ENCODE data around the gene NFU1. TPM values are rescaled to one million over a fixed set of nuclear protein-coding genes. Genes with fewer than 3 reads are reported as not detected.
A peak's percentile ranks its signal among the peaks of the same experiment; 100 is the strongest.
"Not testable (repeated sequence)": the region's sequence is repeated elsewhere in the genome, so short reads cannot be mapped to it uniquely, and the experiment has no call there.

The NFU1 gene
- total RNA-seq, 2 experiments from 2014 or later, result 35.7 to 39.3 TPM

DNA sequence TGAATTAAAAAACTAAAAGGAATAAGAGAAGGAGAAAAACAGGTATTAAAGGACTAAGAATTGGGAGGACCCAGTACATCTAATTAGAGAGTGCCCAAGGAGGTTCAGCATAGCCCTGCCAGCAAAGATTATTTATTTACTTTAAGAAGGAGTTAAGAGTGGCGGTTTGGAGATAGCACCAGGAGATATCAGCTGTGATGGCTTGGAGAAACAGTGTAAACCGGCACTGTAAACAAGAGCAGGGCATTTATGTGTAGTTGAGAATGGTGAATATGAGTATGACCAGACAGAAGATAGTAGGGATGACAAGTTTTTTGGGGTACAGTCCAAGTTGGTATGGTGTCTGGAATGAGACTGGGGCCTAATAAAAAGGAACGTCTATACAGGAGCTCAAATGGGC lies 6.4 kb upstream of the NFU1 start:
- H3K27ac Mint-ChIP-seq; intact Hi-C loops (cut with micrococcal nuclease); DNase-seq; H3K27me3 Mint-ChIP-seq (ENCODE audit: low read depth); H3K9me3 Mint-ChIP-seq; H3K4me3 Mint-ChIP-seq; H3K36me3 Mint-ChIP-seq (ENCODE audit: low read depth); H3K4me1 Mint-ChIP-seq (ENCODE audit: low read depth): not testable (repeated sequence)
- CTCF ChIA-PET, result interaction anchor here (1.4 kb wide), 1 partner anchor 13 kb away, joined by 3 read pairs; no protein-coding TSS in a partner anchor

- not testable (repeated sequence) for H3K9me3 Mint-ChIP-seq; H3K27me3 Mint-ChIP-seq (ENCODE audit: low read depth); H3K36me3 Mint-ChIP-seq (ENCODE audit: low read depth); H3K4me3 Mint-ChIP-seq; DNase-seq; H3K27ac Mint-ChIP-seq
- peaks cover 26% of the 10 kb centered on the region for H3K4me1 Mint-ChIP-seq (ENCODE audit: low read depth)
- CTCF ChIA-PET, result interaction anchor here (1.0 kb wide), 1 partner anchor 13 kb away, joined by 5 read pairs; no protein-coding TSS in a partner anchor
- intact Hi-C loops (cut with micrococcal nuclease), result loop anchor here (5.0 kb wide), 1 partner anchor 258 kb away; no protein-coding TSS in a partner anchor
These were observed 2.3 kb upstream of the NFU1 start for GRCh38 chr2:69439499-69439898.

- intact Hi-C loops (cut with micrococcal nuclease), result loop anchor here (5.0 kb wide), 1 partner anchor 259 kb away; no protein-coding TSS in a partner anchor
These were observed 1.3 kb upstream of the NFU1 start for GRCh38 chr2:69438580-69438979.

GRCh38 chr2:69437751-69438154 lies 518 bp upstream of the NFU1 start:
- no peaks in the 10 kb centered on the region for H3K36me3 Mint-ChIP-seq (ENCODE audit: low read depth)
- peaks cover 10% of the 10 kb centered on the region for H3K9me3 Mint-ChIP-seq
- H3K27me3 Mint-ChIP-seq (ENCODE audit: low read depth), result no peaks in the 10 kb centered on the region
- H3K4me3 Mint-ChIP-seq, result peak overlapping the region; percentile 95
- peak overlapping the region; percentile 94 for H3K27ac Mint-ChIP-seq
- intact Hi-C loops (cut with micrococcal nuclease), result loop anchor here (1.0 to 5.0 kb wide), 8 partner anchors 16 to 391 kb away; partner anchors contain the start of genes GFPT1 and GMCL1
- CTCF ChIA-PET, result interaction anchor here (0.8 to 1.8 kb wide), 16 partner anchors 28 to 287 kb away, joined by 3 to 13 read pairs (median 3); no protein-coding TSS in a partner anchor
- DNase-seq, result no peak
- peaks cover 29% of the 10 kb centered on the region for H3K4me1 Mint-ChIP-seq (ENCODE audit: low read depth)

More at GRCh38 chr2:69438580-69438979, 1.3 kb upstream of the NFU1 start:
- peak overlapping the region; percentile 94 for H3K27ac Mint-ChIP-seq
- H3K36me3 Mint-ChIP-seq (ENCODE audit: low read depth), result no peaks in the 10 kb centered on the region
- CTCF ChIA-PET, result interaction anchor here (0.6 kb wide), 1 partner anchor 86 kb away, joined by 3 read pairs; no protein-coding TSS in a partner anchor
- H3K9me3 Mint-ChIP-seq, result peaks cover 10% of the 10 kb centered on the region
- H3K4me3 Mint-ChIP-seq, result no peak overlapping the region
- H3K4me1 Mint-ChIP-seq (ENCODE audit: low read depth), result peaks cover 28% of the 10 kb centered on the region
- no peaks in the 10 kb centered on the region for H3K27me3 Mint-ChIP-seq (ENCODE audit: low read depth)
- no peak for DNase-seq

DNA sequence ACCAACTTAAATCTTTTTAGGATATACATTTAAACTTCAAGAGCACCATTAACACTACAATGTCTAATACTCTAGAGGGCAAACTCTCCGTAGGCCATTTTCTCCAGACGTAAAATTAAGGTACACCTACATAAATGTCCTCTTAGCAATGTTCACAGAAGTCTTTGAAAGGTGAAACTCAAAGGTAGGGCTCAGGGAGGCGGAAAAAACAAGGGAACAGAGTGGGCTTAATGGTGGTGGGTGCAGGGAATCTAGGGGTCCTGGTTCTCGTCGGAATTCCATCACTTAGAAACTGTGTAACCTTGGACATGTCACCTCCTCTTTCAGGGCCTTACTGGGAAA lies 668 bp downstream of the NFU1 start:
- Mint-ChIP-seq H3K36me3 (ENCODE audit: low read depth) (no peaks in the 10 kb centered on the region), H3K27ac (peak overlapping the region; percentile 94), H3K4me3 (peak overlapping the region; percentile 95), H3K4me1 (ENCODE audit: low read depth) (peaks cover 31% of the 10 kb centered on the region), H3K27me3 (ENCODE audit: low read depth) (no peaks in the 10 kb centered on the region), H3K9me3 (peaks cover 10% of the 10 kb centered on the region)
- no peak for DNase-seq
- CTCF ChIA-PET, result interaction anchor here (0.7 to 1.8 kb wide), 13 partner anchors 29 to 278 kb away, joined by 3 to 13 read pairs (median 3); no protein-coding TSS in a partner anchor
- intact Hi-C loops (cut with micrococcal nuclease), result loop anchor here (2.0 to 5.0 kb wide), 5 partner anchors 64 to 392 kb away; partner anchors contain the start of gene GMCL1

- intact Hi-C loops (cut with micrococcal nuclease), result loop anchor here (5.0 kb wide), 1 partner anchor 263 kb away; no protein-coding TSS in a partner anchor
- Mint-ChIP-seq H3K27ac (no peak overlapping the region), H3K4me1 (ENCODE audit: low read depth) (peaks cover 31% of the 10 kb centered on the region), H3K9me3 (peaks cover 9% of the 10 kb centered on the region), H3K27me3 (ENCODE audit: low read depth) (no peaks in the 10 kb centered on the region), H3K4me3 (no peak overlapping the region), H3K36me3 (ENCODE audit: low read depth) (peaks cover 2% of the 10 kb centered on the region)
- DNase-seq, result no peak
- CTCF ChIA-PET, result no interaction called here
These were observed 2.5 kb downstream of the NFU1 start for GRCh38 chr2:69434753-69435152.

DNA sequence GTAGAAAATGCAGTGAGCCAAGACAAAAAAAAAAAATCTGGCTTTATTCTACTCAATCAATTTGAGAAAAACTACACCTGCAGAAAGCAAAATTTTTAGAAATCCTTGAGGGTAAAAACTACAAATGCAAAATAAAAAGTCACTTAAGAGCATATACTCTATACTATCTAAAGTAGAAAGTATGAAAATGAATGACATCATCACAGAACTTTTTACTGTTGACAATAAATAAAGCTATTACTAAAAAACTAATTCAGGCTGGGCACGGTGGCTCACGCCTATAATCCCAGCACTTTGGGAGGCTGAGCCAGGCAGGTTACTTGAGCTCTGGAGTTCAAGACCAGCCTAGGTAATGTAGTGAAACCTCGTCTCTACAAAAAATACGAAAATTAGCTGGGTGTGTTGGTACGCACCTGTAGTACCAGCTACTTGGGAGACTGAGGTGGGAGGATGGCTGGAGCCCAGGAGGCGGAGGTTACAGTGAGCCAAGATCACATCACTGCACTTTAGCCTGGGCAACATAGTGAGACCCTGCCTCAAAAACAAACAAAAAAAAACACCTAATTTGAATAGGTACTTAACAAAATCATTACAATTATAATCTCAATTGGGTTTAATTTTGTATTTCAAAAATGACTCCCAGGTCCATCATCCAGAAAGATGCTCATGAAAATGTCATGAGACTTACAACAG lies 7.6 kb downstream of the NFU1 start:
- DNase-seq, result no peak
- Mint-ChIP-seq H3K27me3 (ENCODE audit: low read depth) (no peaks in the 10 kb centered on the region), H3K36me3 (ENCODE audit: low read depth) (peaks cover 4% of the 10 kb centered on the region), H3K27ac (no peak overlapping the region), H3K4me1 (ENCODE audit: low read depth) (peaks cover 6% of the 10 kb centered on the region), H3K9me3 (no peaks in the 10 kb centered on the region), H3K4me3 (no peak overlapping the region)
- CTCF ChIA-PET, result no interaction called here
- intact Hi-C loops (cut with micrococcal nuclease), result no loop called here

- no peak overlapping the region for H3K4me3 Mint-ChIP-seq
- H3K27me3 Mint-ChIP-seq (ENCODE audit: low read depth), result no peaks in the 10 kb centered on the region
- no peaks in the 10 kb centered on the region for H3K9me3 Mint-ChIP-seq
- no peak overlapping the region for H3K27ac Mint-ChIP-seq
- H3K36me3 Mint-ChIP-seq (ENCODE audit: low read depth), result peaks cover 4% of the 10 kb centered on the region
- H3K4me1 Mint-ChIP-seq (ENCODE audit: low read depth), result peaks cover 5% of the 10 kb centered on the region
- no peak for DNase-seq
- intact Hi-C loops (cut with micrococcal nuclease), result no loop called here
- CTCF ChIA-PET, result interaction anchor here (0.7 kb wide), 1 partner anchor 224 kb away, joined by 7 read pairs; no protein-coding TSS in a partner anchor
These were observed 8.3 kb downstream of the NFU1 start for GRCh38 chr2:69428981-69429380.

GRCh38 chr2:69424419-69424818 lies 12.8 kb downstream of the NFU1 start:
- no peak for DNase-seq
- no peaks in the 10 kb centered on the region for H3K9me3 Mint-ChIP-seq
- CTCF ChIA-PET, result no interaction called here
- peaks cover 5% of the 10 kb centered on the region for H3K36me3 Mint-ChIP-seq (ENCODE audit: low read depth)
- intact Hi-C loops (cut with micrococcal nuclease), result no loop called here
- no peaks in the 10 kb centered on the region for H3K27me3 Mint-ChIP-seq (ENCODE audit: low read depth)
- no peak overlapping the region for H3K4me3 Mint-ChIP-seq
- H3K4me1 Mint-ChIP-seq (ENCODE audit: low read depth), result peaks cover 7% of the 10 kb centered on the region
- H3K27ac Mint-ChIP-seq, result no peak overlapping the region

DNA sequence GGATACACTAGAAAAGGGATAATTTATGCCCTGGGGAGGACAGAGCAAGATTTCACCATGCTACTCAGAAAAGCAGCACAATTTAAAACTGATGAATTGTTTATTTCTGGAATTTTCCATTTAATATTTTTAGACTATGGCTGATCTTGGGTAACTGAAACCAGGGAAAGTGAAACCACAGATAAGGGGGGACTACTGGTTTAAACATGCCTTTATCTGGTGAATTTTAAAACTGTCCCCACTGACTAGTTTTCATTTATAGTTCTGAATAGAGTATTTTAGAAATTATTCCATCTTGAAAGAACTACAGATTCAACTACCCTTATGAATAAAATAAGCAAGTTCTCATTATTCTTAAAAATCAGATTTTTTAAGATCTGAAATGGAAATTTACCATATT lies 15.0 kb downstream of the NFU1 start:
- Mint-ChIP-seq H3K27ac (no peak overlapping the region), H3K4me3 (no peak overlapping the region)
- CTCF ChIA-PET, result no interaction called here

GRCh38 chr2:69419111-69419510 lies 18.1 kb downstream of the NFU1 start:
- DNase-seq; H3K4me3 Mint-ChIP-seq; H3K27ac Mint-ChIP-seq; H3K27me3 Mint-ChIP-seq (ENCODE audit: low read depth); CTCF ChIA-PET; H3K4me1 Mint-ChIP-seq (ENCODE audit: low read depth); H3K36me3 Mint-ChIP-seq (ENCODE audit: low read depth); intact Hi-C loops (cut with micrococcal nuclease); H3K9me3 Mint-ChIP-seq: not testable (repeated sequence)

More for the DNA sequence above, 15.0 kb downstream of the NFU1 start:
- Mint-ChIP-seq H3K9me3 (no peaks in the 10 kb centered on the region), H3K27me3 (ENCODE audit: low read depth) (no peaks in the 10 kb centered on the region), H3K4me1 (ENCODE audit: low read depth) (peaks cover 7% of the 10 kb centered on the region), H3K36me3 (ENCODE audit: low read depth) (peaks cover 6% of the 10 kb centered on the region)
- intact Hi-C loops (cut with micrococcal nuclease), result no loop called here
- DNase-seq, result no peak

DNA sequence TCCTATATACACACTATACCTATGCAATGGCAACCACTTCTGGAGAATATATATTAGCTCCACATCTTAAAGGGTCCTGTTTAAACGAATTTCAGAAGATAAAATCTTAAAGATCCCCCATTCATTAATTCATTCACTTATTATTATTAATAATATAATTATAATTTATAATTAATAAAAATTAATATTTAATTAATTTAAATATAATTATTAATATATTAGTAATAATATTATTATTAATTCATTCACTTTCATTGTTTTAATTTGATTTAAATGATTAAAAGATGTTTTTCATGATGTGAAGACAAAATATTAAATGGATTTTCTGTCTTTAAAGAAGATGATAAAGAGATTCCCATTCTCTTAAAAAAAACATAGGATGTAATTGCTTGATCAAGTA lies 21.1 kb downstream of the NFU1 start:
- intact Hi-C loops (cut with micrococcal nuclease), result no loop called here
- Mint-ChIP-seq H3K4me1 (ENCODE audit: low read depth) (no peaks in the 10 kb centered on the region), H3K36me3 (ENCODE audit: low read depth) (peaks cover 10% of the 10 kb centered on the region), H3K4me3 (no peak overlapping the region), H3K27me3 (ENCODE audit: low read depth) (no peaks in the 10 kb centered on the region), H3K27ac (no peak overlapping the region), H3K9me3 (no peaks in the 10 kb centered on the region)
- no peak for DNase-seq
- CTCF ChIA-PET, result no interaction called here

- CTCF ChIA-PET, result interaction anchor here (0.7 kb wide), 1 partner anchor 425 kb away, joined by 3 read pairs; no protein-coding TSS in a partner anchor
- H3K27ac Mint-ChIP-seq, result no peak overlapping the region
- no peaks in the 10 kb centered on the region for H3K27me3 Mint-ChIP-seq (ENCODE audit: low read depth)
- DNase-seq, result no peak
- no peaks in the 10 kb centered on the region for H3K9me3 Mint-ChIP-seq
- peaks cover 10% of the 10 kb centered on the region for H3K36me3 Mint-ChIP-seq (ENCODE audit: low read depth)
- peaks cover 5% of the 10 kb centered on the region for H3K4me1 Mint-ChIP-seq (ENCODE audit: low read depth)
- intact Hi-C loops (cut with micrococcal nuclease), result no loop called here
- no peak overlapping the region for H3K4me3 Mint-ChIP-seq
These were observed 26.1 kb downstream of the NFU1 start for GRCh38 chr2:69411120-69411519.
